Activated B cell treated with CpG ODN at 0.5 μM for 24 hours (primary cell): ENCODE data around the gene AKAP13. TPM values are rescaled to one million over a fixed set of nuclear protein-coding genes. Genes with fewer than 3 reads are reported as not detected.

ENCODE experiments used
- ATAC-seq: fragments of 200-7000 bp; cut with Tn5 transposase; one replicate; pipeline ENCODE4 v1.10.0; 2021; ENCODE audit warnings: low read depth, mild to moderate bottlenecking, moderate library complexity
- CTCF ChIA-PET: fragments of 350-600 bp; sonication (Branson Sonifier 250); formaldehyde crosslinking; loops from one replicate; lab custom pipeline; 2021; ENCODE audit warnings: antibody characterized with exemption; lab: Charles Lee
- POLR2A ChIA-PET: fragments of 350-600 bp; sonication (Branson Sonifier 250); formaldehyde crosslinking; loops from one replicate; lab custom pipeline; 2021; ENCODE audit warnings: antibody characterized with exemption; lab: Charles Lee
- DNase-seq: peaks from one replicate; pipeline ENCODE4 v3.0.0; 2022
- H3K27ac Mint-ChIP-seq: one replicate; pipeline ENCODE4 v1.8.0; 2020; ENCODE audit warnings: mixed read lengths
- H3K27me3 Mint-ChIP-seq: one replicate; pipeline ENCODE4 v1.8.0; 2021; ENCODE audit warnings: mixed read lengths
- H3K36me3 Mint-ChIP-seq: one replicate; pipeline ENCODE4 v1.8.0; 2021; ENCODE audit warnings: low read depth, mixed read lengths
- H3K4me1 Mint-ChIP-seq: one replicate; pipeline ENCODE4 v1.8.0; 2021; ENCODE audit warnings: mixed read lengths
- H3K4me3 Mint-ChIP-seq: one replicate; pipeline ENCODE4 v1.8.0; 2020; ENCODE audit warnings: mild to moderate bottlenecking, mixed read lengths
- H3K9me3 Mint-ChIP-seq: one replicate; pipeline ENCODE4 v1.8.0; 2020; ENCODE audit warnings: mixed read lengths
- intact Hi-C: fragments of 100-400 bp; cut with micrococcal nuclease; formaldehyde crosslinking; loops from one replicate; pipeline ENCODE4 v1.15.1; 2024
- total RNA-seq: library from RNA; stranded (reverse); gene quantifications from 2 replicates; pipeline ENCODE4 v1.2.3, GENCODE V29; 2022
- TF ChIP-seq, protein P1 (sequence below): fragments of 200-600 bp; IDR thresholded peaks from one replicate; pipeline ENCODE4 v1.8.0; 2022; ENCODE audit warnings: antibody characterized with exemption, mild to moderate bottlenecking

AKAP13 gene
- total RNA-seq, 1 donor from 2014 or later, result 290 TPM

DNA sequence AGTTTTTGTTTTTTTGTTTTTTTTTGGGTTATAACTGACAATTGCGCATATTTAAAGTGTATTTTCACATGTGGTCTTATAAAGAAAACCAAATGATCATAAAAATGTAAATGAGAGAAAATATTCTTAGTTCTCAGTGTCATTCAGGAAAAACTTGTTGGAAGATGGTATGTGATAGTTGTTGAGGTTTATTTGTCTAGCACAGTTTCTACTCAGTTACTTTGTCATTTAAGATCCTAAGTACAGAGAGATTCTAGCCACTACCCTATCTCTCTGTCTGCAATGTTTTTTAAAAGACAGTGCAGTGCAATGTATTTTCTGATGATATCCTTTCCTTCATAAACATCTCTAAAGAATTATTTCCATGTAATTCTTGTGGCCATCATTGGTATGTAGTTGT is 46.1 kb downstream of the AKAP13 start:
- ATAC-seq, result no peak
- Mint-ChIP-seq H3K27ac (no peak overlapping the region), H3K4me3 (no peak overlapping the region), H3K9me3 (no peaks in the 10 kb centered on the region), H3K27me3 (no peaks in the 10 kb centered on the region), H3K36me3 (peaks cover 1% of the 10 kb centered on the region), H3K4me1 (peaks cover 86% of the 10 kb centered on the region)
- no peak for DNase-seq
- ChIA-PET POLR2A (no interaction called here), CTCF (no interaction called here)
- TF ChIP-seq, protein P1, sequence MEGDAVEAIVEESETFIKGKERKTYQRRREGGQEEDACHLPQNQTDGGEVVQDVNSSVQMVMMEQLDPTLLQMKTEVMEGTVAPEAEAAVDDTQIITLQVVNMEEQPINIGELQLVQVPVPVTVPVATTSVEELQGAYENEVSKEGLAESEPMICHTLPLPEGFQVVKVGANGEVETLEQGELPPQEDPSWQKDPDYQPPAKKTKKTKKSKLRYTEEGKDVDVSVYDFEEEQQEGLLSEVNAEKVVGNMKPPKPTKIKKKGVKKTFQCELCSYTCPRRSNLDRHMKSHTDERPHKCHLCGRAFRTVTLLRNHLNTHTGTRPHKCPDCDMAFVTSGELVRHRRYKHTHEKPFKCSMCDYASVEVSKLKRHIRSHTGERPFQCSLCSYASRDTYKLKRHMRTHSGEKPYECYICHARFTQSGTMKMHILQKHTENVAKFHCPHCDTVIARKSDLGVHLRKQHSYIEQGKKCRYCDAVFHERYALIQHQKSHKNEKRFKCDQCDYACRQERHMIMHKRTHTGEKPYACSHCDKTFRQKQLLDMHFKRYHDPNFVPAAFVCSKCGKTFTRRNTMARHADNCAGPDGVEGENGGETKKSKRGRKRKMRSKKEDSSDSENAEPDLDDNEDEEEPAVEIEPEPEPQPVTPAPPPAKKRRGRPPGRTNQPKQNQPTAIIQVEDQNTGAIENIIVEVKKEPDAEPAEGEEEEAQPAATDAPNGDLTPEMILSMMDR, result no peak
- intact Hi-C loops, result loop anchor here (2.0 kb wide), 1 partner anchor 14 kb away; no protein-coding TSS in a partner anchor

DNA sequence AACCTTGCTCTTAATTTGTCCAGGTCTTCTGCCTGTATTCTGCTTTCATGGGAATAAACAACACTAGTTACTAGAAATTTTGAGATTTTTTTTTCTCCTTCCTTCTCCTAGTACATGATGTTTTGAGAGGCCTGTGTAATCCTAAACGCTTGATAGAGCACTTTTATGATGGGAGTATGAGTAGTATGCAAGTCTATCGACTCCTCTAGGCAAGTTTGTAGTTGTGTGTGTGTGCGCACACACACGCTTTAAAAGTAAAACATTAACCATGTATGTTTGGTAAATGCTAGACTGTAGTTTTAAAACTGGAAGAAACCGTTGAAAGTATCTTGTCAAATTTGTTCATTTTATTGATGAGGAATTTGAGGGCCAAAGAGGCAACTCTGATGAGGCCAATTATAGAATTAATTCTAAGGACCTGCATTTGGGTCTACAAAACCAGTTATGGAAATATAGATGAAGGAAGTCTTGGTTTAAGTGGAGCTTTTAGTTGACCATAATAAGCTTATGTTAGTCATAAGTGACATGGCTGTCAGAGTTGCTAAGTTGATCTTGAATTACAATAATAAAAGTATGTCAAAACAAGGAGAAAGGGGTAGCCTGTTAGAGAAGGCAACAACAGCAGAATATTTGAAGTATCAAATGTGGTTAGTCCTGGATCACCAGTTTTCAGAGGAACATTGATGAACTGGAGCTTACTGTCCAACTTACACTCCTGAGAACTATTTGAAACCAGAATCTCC is 47.1 kb downstream of the AKAP13 start:
- ChIA-PET POLR2A (no interaction called here), CTCF (interaction anchor here (0.8 kb wide), 1 partner anchor 131 kb away, joined by 3 read pairs; no protein-coding TSS in a partner anchor)
- intact Hi-C loops, result loop anchor here (2.0 kb wide), 1 partner anchor 13 kb away; no protein-coding TSS in a partner anchor
- Mint-ChIP-seq H3K27me3 (no peaks in the 10 kb centered on the region), H3K27ac (no peak overlapping the region), H3K9me3 (no peaks in the 10 kb centered on the region), H3K4me3 (no peak overlapping the region), H3K4me1 (peaks cover 83% of the 10 kb centered on the region), H3K36me3 (peaks cover 1% of the 10 kb centered on the region)
- TF ChIP-seq, protein P1, result no peak
- DNase-seq, result no peak
- ATAC-seq, result no peak

DNA sequence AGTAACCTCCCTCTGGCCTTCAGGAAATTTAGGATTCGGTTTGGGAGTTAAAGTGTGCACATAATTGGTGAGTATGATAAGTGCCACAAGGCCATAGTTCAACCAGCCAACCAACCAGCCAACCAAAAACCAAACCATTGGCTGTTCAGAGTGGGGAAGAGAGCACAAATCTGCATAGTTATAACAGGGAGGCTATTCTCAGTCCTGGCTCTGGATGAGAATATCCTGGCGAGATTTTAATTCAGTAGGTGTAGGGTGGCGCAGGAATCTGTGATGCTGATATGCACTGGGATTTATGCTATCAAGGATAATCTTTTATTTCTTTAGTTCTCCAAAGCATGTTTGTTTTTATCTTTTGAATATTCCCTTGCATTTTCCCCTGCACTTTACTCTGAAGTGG is 49.1 kb downstream of the AKAP13 start:
- Mint-ChIP-seq H3K27ac (no peak overlapping the region), H3K4me1 (peaks cover 62% of the 10 kb centered on the region), H3K27me3 (no peaks in the 10 kb centered on the region), H3K4me3 (no peak overlapping the region), H3K9me3 (no peaks in the 10 kb centered on the region), H3K36me3 (peaks cover 1% of the 10 kb centered on the region)
- TF ChIP-seq, protein P1, result no peak
- no peak for DNase-seq
- ChIA-PET CTCF (no interaction called here), POLR2A (no interaction called here)
- ATAC-seq, result no peak
- intact Hi-C loops, result no loop called here

DNA sequence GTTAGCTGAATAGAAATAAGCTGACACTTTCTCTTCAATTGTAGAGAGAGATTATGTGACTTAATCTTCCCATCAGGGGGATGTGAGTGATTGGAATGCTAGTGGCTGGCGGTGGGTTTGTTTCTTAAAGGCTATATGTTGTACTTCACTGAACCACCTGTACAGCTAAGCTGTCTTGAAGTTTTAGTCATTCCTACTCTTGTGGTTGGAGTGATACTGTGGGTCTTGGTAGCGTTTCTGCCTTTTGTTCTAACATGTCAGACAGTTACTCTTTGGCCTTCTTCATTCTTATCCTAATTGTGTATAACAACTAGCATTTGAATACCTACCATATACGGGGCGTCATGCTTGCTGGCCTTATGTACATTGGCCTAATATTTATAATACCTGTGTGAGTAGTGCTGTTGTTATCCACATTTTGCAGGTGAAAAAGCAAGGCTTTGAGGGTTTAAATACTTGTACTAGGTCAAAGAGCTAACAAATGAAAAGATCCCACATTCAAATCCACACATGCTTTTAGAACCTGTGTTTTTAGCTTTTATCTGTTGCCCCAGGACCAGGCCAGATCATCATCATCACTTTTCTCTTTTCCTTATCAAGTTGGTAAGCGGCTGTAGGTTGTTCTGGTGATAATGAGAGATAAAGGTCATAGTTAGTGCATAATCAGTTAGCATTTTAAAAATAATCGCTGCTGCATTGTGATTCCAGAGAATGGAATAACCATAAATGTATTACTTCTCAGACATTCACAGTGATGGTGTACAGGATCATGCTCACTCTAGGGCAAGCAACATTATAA is 50.2 kb downstream of the AKAP13 start:
- intact Hi-C loops, result no loop called here
- Mint-ChIP-seq H3K27me3 (no peaks in the 10 kb centered on the region), H3K9me3 (no peaks in the 10 kb centered on the region), H3K27ac (no peak overlapping the region), H3K4me3 (no peak overlapping the region), H3K36me3 (peaks cover 1% of the 10 kb centered on the region), H3K4me1 (peaks cover 56% of the 10 kb centered on the region)
- ChIA-PET POLR2A (no interaction called here), CTCF (interaction anchor here (1.7 to 2.4 kb wide), 2 partner anchors 134 to 212 kb away, joined by 3 to 7 read pairs; no protein-coding TSS in a partner anchor)
- no peak for DNase-seq
- TF ChIP-seq, protein P1, result no peak
- peak; percentile 60 for ATAC-seq

DNA sequence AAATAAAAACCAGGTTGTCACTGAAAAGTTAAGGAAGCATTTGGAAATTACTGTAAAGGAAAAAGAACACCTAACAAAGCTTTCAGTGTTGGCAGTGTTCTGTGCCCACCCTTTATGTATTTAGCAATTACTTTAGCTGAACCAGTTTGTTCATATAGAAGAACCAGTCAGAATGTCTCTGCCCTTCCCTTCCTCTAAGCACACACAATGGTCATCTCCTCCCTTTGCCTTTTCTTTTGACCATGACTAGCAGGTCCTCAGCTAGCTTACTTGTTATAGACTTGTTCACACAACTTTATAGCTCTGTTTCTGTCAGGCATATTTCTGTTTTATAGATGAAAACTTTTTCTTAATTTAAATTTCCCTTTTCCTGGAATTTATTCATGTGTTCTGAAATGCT is 59.6 kb downstream of the AKAP13 start:
- Mint-ChIP-seq H3K27me3 (no peaks in the 10 kb centered on the region), H3K27ac (peak overlapping the region; percentile 62), H3K9me3 (no peaks in the 10 kb centered on the region), H3K36me3 (no peaks in the 10 kb centered on the region), H3K4me3 (no peak overlapping the region), H3K4me1 (peaks cover 48% of the 10 kb centered on the region)
- DNase-seq, result no peak
- no peak for ATAC-seq
- intact Hi-C loops, result loop anchor here (2.0 kb wide), 1 partner anchor 13 kb away; no protein-coding TSS in a partner anchor
- TF ChIP-seq, protein P1, result no peak
- POLR2A ChIA-PET, result interaction anchor here (0.7 to 1.4 kb wide), 3 partner anchors 34 to 121 kb away, joined by 3 read pairs; no protein-coding TSS in a partner anchor
- CTCF ChIA-PET, result interaction anchor here (1.6 kb wide), 1 partner anchor 26 kb away, joined by 7 read pairs; no protein-coding TSS in a partner anchor
